Activated T-cell treated with anti-CD3 and anti-CD28 coated beads for 48 hours (primary cell): Measurements from ENCODE around the gene OSCAR.
A peak's percentile ranks its signal among the peaks of the same experiment; 100 is the strongest.

Experiments used
- DNase-seq: peaks from one replicate; pipeline ENCODE4 v3.0.0-alpha.2; 2020; ENCODE audit warnings: low read depth

Gene OSCAR, protein sequence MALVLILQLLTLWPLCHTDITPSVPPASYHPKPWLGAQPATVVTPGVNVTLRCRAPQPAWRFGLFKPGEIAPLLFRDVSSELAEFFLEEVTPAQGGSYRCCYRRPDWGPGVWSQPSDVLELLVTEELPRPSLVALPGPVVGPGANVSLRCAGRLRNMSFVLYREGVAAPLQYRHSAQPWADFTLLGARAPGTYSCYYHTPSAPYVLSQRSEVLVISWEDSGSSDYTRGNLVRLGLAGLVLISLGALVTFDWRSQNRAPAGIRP

DNA sequence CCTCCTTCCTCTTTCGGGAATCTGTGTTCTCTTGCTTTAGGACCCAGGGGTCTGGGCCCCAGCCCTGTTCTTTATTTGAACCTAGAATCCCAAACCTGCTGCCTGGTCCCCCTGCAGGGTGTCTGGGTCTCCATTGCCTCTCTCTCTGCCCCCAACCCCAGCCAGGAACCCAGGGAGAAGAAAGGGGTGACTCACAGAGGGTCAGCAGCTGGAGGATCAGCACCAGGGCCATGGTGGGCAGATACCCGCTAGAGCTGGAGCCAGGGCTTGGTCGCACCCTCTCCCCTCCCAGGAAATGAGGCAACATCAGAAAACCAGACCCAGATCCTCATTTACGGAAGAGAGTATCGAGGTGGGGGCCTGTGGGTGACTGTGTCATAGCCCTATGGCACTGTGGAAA lies at the start of gene OSCAR:
OSCAR (minus strand) TSS at position 243 of the 400 bp plus-strand sequence; CDS start at position 232, 11 bp downstream.
- no peak for DNase-seq

DNA sequence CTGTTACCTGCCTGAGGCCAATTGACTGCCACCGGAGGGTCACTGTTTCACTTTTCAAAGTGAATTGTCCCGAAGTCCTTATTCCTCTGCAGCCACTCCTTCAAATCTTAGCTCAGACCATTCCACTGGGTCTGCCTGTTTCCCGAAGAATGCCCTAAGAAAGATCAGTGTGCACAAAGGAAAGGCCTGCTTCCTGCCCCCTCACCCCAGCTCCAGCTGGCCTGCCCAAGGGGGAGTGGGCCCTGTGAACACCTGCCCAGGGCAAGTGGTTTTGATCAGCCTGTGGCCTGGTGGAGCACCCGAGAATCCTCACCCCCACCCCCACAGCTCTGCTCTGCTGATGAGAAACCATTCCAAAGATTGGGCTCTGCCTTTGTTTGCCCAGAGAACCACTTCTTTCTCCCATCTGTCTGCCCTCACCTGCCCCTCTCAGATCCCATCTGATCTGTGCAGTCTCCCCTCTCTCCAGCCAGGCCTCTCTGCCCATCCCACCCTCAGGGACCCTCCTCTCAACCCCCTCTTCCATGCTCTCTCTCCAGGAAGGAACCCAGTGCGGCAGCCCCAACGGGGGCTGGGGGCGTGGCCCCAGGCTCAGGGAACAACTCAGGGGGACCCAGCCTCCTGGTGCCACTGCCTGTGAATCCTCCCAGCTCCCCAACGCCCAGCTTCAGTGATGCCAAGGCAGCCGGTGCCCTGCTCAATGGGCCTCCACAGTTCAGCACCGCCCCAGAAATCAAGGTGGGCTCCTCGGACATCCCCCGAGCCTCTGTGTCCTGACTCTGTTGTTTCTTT lies 48.6 kb upstream of the OSCAR start:
- no peak for DNase-seq

DNA sequence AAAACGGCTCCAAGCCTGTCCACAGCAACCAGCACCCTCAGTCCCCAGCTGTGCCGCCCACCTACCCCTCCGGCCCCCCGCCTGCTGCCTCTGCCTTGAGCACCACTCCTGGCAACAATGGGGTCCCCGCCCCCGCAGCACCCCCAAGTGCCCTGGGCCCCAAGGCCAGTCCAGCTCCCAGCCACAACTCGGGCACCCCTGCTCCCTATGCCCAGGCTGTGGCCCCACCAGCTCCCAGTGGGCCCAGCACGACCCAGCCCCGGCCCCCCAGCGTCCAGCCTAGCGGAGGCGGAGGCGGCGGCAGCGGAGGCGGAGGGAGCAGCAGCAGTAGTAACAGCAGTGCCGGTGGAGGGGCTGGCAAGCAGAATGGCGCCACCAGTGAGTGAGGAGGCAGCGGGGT lies 47.6 kb upstream of the OSCAR start:
- DNase-seq: no peak

DNA sequence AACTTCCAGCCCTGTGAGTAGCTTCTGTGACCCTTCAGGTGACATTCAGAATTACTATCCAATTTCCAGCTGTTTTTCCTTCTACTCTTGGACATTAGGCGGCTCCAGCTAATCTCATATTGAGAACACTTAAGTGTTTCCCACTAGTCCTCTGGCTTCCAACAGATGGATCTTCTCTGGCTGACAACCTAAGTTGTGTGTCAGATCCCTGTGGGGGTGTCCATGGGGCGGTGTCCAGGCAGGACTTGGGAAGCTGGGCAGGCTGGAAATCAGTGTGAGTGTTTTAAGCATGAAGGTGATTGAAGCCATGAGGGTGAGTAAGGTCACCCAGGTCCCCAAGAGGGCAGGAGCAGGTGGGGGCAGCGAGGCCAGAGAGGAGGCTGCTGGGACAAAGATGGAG lies 47.1 kb upstream of the OSCAR start:
- DNase-seq: no peak

DNA sequence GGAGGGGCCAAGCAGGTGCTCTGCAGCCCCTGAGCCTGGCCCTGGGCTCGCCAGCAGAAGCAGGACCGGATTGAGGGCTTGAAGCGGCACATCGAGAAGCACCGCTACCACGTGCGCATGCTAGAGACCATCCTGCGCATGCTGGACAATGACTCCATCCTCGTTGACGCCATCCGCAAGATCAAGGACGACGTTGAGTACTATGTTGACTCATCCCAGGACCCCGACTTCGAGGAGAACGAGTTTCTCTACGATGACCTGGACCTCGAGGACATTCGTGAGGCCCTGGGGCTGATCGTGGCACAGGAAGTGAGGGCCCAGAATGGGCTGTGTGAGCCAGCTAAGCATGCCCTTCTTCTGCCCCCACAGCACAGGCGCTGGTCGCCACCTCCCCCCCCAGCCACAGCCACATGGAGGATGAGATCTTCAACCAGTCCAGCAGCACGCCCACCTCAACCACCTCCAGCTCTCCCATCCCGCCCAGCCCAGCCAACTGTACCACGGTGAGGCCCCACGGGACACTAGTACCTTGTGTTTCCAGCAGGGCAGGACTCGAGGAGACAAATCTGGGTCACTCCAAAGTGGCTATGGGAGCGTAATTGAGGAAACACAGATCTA lies 45.0 kb upstream of the OSCAR start:
- DNase-seq: no peak

DNA sequence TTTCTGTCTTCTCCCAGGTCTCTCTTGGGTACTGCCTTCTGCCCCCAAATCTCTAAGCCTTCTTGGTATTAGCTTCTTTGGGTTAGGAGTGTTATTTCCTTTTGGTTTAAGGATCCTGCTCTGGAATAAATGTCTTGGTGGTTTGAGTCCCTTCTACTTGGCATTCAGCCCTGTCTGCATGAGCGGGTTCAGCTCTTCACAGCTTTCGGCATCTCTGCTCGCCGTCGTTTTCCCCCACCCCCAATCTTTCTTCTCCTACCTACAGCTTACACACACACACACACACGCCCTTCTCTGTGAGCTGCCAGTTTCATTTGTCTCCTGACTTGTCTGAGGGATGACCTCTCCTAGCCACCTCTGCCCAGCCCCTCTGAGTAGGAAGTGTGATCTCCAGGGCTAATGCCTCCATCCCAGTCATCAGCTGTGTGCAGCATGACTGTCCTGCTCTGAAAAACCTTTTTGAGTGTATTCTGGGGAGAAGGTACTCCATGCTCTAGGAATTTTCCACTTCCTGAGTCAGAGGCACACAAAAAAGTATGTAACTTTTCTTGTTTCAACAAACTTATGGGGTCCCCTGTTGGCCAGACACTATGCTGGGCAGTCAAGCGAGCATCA lies 41.7 kb upstream of the OSCAR start:
- DNase-seq: no peak

DNA sequence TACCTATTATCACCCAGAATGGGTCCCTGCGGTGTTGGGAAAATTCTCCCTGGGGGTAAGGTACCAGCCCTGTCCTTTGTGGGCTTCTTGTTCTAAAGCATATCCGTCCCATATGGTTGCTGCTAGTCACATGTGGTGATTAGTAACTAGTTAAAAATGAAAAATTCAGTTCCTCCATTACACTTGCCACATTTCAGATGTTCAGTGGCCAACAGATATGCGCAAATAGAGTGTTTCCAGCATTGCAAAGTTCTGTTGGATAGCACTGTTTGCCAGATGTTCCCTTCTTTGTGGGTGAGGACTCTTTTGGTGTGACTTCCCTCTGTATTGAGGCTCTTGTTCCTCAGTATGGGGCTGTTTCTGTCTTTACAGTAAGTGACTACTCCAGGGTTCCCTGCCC lies 40.8 kb upstream of the OSCAR start:
- DNase-seq: no peak

DNA sequence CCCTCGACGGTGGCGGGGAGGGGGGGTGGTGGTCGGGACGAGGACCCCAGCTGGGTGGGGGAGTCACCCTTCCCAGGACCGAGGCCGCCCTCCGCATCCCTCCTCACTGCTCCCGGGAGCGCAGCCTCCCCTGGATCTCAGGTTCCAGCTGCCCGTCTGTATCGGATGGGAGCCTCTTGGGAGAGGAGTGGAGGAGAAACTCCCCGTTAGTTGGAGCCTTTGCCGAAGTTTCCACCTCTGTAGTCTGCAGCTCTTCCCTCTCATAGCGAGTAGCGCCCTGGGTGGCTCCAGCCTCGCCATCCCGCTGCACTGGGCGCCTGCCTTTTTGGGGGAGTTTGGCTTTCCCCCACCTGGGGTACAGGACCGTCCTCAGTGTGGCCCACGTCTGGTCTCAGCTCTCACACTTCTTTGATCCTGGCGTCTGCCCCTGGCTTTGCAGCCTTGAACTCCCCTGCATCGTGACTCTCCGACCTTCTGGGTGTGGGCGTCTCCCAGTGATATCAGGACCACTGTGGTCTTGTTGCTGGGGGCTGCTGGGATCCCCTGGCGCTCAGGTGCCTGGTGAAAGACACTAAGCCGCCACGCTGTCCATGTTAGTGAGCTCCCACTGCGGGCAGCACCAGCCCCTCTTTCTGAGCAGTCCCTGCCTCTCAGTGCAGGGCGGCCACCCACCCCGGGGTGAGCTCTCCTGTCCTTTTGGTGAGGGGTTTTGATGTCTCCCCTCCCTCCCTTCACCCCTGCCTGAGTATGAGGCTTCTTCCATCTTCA lies 38.1 kb upstream of the OSCAR start:
- no peak for DNase-seq

DNA sequence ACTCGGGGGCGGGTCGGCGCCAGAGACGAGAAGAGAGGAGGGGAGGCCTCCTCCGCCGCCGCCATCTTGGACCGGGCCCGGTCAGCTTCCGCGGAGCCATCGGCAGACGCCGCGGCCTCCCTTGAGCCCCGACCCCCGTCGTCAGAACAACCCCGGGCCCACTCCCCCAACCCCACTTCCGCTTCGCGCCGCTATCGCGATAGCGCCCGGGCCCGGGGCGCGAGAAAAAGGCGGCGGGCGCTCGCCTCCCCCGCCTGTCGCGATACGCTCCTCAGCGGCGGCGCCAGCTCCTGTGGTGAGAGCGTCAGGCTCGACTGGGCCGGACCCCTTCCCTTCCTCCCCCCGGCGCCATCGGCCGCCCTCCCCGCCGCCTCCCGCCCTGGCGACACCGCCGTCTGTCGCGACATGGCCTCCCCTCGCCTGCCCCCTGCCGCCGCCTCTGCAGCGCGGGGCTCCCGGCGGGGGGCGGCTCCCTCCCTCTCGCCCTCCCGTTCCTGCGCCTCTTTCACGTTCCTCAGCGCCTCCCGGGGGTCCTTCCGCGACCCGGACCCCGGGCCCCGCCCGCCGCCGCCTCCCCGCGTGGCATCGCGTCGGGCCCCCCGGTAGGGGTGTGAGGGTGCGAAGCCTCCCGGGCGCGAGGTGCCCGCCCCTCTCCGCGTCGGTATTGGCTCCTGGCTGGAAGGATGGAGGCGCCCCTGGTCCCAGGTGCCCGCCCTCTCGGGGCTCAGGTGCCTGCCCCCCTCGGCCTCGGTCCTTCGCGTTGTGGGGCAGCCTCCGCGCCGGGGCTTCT lies 37.3 kb upstream of the OSCAR start, which contains the start of gene CNOT3:
CNOT3 (plus strand) TSS at position 64 of the 790 bp plus-strand sequence. CDS start 5,217 bp downstream, outside the sequence.
- DNase-seq: no peak

DNA sequence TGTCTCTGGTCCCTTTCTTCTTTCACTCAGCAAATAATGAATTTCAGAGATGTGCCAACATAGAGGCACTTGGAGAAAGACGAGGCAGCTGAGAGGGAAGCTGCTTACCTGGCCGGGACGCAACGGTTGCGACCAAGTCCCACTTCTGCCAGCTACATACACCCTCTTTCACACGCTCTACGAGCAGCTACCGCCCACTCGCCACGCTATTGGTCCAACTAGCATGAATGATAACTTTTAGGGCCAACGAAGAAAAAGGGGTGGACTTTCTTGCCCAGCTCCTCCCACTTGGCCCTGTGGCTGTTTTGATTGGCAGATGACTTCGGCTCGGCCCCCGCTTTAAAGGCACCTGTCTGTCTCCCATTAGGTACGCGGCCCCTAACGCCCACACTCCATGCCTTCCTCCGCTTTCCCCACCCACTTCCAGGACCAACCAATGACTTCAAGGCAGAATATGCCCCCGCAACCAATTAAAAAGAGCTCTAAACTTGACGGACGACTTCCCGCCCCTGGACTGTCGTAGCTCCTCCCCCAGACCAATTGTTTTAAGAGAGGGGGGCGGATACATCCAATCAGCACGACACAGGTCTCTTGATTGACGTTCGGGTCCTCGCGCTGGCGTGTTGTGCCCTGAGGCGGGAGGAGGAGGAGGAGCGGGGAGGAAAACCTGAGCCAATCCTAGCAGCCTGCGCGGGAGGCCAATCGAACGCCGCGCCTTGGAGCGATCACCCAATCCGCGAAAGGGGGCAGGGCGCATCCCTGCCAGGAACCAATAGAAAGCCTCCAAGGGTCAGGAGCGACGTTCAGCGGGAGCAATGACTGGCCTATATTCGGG lies 36.5 kb upstream of the OSCAR start:
- DNase-seq: peak; percentile 98

DNA sequence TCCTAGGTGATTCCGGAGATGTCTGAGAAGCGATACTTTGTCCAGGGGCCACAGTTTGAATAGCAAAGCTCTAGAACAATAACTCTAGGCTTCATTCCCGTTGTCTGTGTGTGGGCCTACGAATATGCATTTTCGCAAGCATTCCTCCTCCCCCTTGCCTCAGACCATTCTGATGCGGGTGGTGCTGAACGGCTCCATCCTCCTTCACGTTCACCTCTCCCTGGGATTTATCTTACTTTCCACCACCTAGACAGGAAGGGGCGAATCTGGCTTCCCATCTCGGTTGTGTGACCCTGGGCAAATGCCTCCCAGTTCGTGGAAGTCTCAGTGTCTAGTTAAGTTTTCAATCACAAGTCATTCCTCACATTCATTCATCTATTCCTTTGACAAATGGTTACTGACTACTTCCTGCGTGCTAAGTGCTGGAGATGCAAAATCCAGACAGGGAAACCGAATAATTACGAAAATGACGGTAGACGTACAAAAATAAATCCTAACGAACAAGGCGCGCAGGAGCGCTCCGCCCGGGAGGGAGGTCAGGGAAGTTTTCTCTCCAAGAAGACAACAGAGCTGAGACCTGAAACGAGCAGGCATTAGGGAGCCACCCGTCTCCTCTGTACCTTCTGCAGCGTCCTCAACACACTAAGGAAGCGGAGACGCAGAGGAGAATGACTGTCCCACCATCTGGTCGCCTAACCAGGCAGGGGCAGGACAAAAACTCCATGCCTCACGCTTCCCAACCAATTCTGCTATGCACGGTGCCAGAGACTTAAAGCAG lies 35.7 kb upstream of the OSCAR start:
- no peak for DNase-seq

DNA sequence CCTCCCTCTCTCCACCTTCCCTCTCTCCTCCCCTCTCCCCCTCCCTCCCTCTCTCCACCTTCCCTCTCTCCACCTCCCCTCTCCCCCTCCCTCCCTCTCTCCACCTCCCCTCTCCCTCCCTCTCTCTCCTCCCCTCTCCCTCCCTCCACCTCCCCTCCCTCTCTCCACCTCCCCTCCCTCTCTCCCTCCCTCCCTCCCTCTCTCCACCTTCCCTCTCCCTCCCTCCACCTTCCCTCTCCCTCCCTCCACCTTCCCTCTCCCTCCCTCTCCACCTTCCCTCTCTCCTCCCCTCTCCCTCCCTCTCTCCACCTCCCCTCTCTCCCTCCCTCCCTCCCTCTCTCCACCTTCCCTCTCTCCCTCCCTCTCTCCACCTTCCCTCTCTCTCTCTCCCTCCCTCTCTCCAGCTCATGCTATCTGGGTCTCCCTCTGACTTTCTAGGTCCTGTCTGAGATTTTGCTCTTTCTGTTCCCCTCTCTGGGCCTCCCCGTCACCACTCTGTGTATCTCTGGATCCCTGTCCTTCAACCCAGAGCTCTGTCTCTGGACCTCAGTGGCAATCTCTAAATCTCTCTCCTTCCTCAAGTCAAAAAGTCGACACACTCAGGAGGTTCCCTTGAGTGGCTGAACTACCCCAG lies 33.5 kb upstream of the OSCAR start:
- DNase-seq: no peak

DNA sequence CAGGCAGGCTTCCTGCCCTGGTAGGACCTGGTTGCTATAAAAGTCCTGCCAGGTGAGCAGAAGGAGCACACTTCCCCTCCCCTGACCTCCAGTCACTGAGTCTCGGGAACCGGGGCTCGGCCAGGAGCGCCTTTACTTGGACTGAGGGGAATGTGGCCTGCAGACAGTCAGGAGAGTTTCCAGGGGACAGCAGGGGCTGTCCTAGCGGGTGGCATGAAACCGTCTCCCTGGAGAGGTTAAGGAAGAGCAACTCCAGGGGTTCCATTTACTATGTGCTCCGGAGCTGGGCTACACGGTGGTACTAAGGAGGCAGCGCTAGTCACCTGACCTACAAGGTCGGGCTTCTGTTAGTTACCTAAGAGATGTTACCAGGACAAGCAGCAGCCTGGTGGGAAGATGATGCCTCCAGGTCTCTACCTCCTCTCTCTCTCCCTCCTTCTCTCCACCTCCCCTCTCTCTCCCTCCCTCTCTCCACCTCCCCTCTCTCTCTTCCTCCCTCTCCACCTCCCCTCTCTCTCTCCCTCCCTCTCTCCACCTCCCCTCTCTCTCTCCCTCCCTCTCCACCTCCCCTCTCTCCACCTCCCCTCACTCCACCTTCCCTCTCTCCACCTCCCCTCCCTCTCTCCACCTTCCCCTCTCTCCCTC lies 32.8 kb upstream of the OSCAR start:
- no peak for DNase-seq

DNA sequence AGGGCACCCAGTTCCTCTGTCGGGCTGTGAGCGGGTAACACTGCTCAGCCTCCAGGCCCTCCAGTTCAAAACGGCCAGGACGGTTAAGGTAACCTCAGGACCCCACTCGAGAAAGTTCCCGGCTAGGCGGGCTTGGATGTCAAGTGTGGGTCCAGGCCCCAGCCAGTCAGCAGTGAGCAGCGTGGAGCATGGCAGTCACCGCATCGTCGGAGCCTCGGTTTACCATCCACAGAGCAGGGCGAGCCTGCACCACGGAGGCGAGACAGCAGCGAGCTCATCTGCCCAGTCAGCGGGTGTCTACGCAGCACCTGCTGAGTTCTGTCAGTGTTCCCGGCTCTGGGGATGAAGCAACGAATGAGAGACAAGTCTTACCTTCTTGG lies 29.0 kb upstream of the OSCAR start:
- DNase-seq: no peak

DNA sequence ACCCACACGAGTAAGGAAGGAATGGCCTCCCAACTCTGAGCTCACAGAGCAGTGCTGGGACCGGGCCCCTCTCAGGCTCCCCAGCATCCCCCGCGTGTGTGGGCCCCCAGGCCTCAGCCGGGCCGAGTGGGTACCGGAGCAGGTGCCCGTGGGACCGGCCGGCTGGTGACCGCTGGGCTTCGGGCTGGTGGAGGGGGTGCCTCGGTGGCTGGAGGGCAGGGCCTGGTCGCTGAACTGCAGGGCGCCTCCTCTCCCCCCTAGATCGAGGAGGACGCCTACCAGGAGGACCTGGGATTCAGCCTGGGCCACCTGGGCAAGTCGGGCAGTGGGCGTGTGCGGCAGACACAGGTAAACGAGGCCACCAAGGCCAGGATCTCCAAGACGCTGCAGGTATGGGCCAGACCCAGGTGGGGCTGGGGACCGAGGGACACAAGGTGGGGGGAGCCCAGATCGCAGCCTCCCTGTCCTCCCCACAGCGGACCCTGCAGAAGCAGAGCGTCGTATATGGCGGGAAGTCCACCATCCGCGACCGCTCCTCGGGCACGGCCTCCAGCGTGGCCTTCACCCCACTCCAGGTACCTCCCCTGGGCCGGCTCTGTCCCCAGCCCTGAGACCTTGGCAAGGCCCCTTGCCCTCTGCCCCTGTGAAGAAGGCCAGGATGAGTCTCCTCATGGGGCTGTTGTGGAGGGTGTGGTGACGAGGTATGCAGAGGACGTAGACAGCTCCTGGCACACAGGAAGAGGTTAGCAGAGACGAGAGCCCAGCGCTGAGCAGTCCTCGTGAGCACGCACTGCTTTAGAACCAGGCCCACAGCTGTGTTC lies 28.4 kb upstream of the OSCAR start:
- DNase-seq: no peak

DNA sequence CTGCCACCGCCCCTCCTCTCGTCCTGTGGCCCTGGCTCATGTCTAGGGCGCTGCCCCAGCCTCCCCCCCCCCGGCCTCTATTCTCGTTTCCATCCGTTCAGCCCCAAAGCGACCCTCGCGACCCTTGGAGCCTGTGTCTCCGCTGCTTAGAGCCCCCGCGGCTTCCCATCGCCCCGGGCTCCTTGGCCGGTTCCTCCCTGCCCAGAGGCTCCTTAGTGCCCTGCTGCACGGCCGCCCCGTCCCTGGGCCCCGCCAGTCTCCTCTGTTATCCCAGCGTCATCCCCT lies 27.8 kb upstream of the OSCAR start:
- DNase-seq: no peak

DNA sequence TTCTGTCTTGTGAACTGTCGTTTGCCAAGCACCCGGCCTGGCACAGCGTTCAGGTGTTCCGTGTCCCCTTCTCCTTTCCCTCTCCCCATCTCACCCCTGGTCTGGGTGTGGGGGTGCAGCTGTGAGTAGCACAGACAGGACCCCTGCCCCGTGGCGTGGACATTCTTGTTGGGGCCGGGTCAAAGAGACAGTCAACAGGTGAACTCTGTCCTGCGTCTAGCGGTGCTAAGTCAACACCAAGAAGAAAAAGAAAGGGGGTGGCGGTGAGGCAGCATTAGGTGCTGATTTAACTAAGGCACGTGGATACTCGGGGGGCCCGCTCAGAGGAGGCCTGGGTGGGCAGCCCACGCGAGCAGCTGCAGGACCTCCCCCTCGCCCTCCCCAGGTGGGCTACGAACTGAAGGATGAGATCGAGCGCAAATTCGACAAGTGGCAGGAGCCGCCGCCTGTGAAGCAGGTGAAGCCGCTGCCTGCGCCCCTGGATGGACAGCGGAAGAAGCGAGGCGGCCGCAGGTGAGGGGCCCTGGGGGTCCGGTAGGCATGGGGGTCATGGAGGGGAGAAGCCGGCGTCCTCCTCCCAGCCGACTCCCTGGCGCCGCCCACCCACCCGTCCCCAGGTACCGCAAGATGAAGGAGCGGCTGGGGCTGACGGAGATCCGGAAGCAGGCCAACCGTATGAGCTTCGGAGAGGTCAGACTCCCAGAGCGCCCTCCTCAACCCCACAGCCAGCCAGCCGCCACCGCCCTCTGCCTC lies 27.3 kb upstream of the OSCAR start:
- DNase-seq: no peak
